GM19035 (cell line): Measurements from ENCODE around the gene CD79A.

Source experiments
- ATAC-seq: cut with Tn5 transposase; IDR thresholded peaks from one replicate; pipeline ENCODE4 v1.9.1; 2021; ENCODE audit not compliant: unreplicated experiment

The CD79A gene

GRCh38 chr19:41876847-41877832 is at the start of gene CD79A:
CD79A (plus strand) TSS chr19:41877279; CDS start chr19:41877305, 26 bp downstream.
- ATAC-seq: peak; percentile 55

GRCh38 chr19:41837981-41838708 is 38.9 kb upstream of the CD79A start:
- ATAC-seq: no peak

GRCh38 chr19:41839211-41839610 is 37.9 kb upstream of the CD79A start:
- no peak for ATAC-seq

GRCh38 chr19:41843371-41843770 is 33.7 kb upstream of the CD79A start:
- ATAC-seq: no peak

DNA sequence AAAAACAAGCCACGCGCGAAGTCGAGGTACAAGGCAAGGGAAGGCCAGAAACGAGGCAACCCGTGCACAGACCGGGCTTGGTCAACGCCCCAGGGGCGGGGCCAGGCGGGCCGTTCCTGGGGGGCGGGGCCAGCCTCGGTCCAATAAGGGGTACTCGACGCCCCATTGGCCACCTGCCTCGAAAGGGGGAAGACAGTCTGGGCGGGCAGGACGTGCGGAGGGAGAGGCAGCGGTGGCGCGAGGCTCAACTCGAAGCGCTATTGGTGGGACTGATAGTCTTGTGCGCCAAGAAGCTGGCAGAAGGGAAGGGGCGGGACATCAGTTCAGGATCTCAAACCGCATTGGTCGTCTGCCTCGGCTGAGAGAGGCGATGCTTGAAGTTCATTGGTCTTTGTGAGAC is 32.5 kb upstream of the CD79A start, which contains the start of gene LYPD4:
LYPD4 (minus strand) TSS at position 83 of the 400 bp plus-strand sequence. CDS start 5,398 bp downstream, outside the sequence.
- ATAC-seq: no peak

DNA sequence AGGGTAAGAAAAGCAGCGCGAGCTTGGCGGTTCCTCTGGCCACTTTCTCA is 32.3 kb upstream of the CD79A start, which contains the start of gene DMRTC2:
DMRTC2 (plus strand) TSS at position 42 of the 50 bp plus-strand sequence. CDS start 2,387 bp downstream, outside the sequence.
- ATAC-seq: no peak

DNA sequence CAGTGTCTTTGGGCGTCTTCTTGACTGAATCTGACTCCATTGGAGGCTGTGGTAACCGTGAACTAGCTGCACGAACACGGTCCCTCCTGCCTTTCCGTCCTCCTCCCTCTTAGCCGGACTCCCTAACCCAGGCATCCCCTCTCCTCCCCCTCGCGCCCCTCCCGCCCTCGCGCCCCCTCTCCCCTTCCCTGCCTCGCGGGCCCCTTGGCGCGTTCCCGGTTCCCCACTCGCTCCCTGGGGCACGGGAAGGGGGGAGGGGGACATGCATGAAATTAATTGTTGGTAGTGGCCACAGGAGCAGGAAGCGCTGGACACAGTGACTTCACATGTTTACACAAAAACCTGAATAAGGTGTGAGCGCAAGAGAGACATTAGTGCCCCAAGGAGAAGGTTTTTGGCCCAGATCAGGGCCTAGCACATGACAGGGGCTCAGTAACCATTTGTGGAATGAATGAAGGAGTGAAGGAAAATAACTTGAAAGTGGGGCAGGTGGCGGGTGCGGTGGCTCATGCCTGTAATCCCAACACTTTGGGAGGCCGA is 32.0 kb upstream of the CD79A start:
- ATAC-seq: no peak

DNA sequence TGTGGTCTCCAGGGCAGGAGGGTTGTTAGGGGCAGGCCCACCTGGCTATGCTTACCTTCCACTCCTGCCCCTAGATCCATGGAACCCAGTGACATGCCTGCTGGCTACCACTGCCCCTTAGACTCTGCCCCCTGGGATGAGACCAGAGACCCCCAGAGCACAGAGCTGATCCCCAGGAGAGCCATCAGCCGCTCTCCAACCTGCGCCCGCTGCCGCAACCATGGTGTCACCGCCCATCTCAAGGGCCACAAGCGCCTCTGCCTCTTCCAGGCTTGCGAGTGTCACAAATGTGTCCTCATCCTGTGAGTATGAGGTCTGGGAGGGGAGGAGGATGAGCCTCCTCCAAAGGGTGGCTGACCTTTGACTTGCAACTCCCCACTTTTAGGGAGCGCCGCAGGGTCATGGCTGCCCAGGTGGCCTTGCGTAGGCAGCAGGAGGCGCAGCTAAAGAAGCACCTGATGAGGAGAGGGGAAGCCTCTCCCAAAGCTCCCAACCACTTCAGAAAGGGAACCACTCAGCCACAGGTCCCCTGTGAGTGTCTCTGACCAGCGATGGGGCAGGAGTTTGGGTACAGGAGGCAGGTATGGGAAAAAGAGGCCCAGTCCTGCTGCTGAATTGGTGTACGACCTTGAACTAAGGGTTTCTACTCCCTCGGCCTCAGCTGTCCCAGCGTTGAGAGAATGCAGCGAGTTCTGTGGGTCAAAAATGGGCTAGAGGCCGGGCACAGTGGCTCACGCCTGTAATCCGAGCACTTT is 29.6 kb upstream of the CD79A start:
- ATAC-seq: no peak

GRCh38 chr19:41848666-41849065 is 28.4 kb upstream of the CD79A start:
- ATAC-seq: no peak

GRCh38 chr19:41849067-41849466 is 28.0 kb upstream of the CD79A start:
- ATAC-seq: no peak

GRCh38 chr19:41850381-41850780 is 26.7 kb upstream of the CD79A start:
- no peak for ATAC-seq

- no peak for ATAC-seq
Measured at GRCh38 chr19:41851456-41851855, 25.6 kb upstream of the CD79A start.

DNA sequence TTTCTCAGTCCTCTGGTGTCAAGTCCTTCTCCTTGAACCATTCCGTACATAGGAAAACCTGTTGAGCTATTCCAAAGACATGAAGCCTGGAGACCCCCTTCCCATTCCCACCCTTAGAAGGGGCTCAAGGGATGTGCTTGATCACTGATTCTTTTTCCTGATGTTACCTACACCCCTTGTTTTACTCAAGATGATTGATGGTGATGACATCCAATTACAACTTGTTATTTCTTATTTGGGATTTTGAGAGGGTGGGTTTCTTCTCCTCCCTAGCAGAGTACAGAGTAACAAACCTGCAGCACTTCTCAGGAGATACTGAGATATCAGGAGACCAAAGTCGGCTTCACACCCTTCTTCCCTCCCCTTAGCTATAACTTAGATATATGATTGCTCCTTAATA is 23.7 kb upstream of the CD79A start:
- no peak for ATAC-seq

- ATAC-seq: no peak
Measured at GRCh38 chr19:41853768-41854167, 23.3 kb upstream of the CD79A start.

GRCh38 chr19:41859213-41859617 is 17.9 kb upstream of the CD79A start:
- no peak for ATAC-seq

DNA sequence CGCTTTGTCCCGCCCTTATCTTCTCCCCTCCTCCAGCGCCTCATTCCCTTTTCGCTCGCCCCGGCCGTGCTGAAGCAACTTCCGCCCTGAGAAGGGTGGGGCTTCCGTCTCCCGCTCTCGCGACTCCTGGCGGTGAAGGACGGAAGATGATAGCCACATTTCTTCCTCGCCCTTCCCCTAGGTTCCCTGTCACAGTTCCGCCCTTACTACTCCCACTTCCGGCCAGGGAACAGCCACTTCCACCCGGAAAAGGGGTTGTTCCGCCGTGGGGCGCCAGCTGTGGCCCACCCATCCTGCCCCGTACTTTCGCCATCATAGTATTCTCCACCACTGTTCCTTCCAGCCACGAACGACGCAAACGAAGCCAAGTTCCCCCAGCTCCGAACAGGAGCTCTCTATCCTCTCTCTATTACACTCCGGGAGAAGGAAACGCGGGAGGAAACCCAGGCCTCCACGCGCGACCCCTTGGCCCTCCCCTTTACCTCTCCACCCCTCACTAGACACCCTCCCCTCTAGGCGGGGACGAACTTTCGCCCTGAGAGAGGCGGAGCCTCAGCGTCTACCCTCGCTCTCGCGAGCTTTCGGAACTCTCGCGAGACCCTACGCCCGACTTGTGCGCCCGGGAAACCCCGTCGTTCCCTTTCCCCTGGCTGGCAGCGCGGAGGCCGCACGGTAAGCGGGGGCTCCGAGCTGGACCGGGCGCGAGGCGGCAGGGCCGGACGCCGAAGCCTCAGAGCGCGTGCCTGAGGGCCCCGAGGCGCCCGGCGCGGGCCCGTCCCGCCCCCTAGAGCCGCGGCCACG is 17.3 kb upstream of the CD79A start, which contains the start of gene RPS19:
RPS19 (plus strand) TSS at position 638 of the 801 bp plus-strand sequence. CDS start 520 bp downstream, outside the sequence.
- peak; percentile 83 for ATAC-seq

DNA sequence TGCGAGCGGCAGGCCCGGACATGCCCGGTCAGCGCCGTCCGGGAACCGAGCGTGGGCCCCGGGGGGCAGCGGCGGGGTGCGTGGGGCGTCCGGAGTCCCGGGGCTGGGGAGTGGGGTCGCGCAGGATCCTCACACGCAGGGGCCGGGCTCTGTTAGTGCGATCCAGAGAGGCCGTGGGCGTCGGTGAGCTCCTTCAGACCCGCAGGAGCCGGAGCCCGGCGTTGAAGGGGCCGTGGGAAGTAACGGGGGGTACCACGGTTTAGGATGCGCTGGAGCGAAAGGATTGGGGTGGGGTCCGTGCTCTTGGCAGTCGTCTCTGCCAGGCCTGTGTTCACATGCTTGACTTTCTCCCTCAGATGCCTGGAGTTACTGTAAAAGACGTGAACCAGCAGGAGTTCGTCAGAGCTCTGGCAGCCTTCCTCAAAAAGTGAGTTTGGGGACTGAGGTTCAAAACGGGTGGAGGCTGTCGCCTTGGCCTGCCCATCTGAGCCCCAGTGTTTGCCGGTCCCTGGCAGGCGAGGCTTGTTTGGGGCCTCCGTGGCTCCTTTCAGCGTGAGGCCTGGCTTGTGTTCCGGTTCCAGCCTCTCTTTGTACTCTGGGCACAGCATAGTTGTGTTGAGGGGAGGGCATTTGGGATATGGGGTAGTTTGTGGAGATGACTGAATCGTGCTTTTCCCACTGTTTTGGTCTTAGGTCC is 16.5 kb upstream of the CD79A start:
- ATAC-seq: no peak

- ATAC-seq: no peak
Measured at GRCh38 chr19:41861116-41861768, 15.8 kb upstream of the CD79A start.

DNA sequence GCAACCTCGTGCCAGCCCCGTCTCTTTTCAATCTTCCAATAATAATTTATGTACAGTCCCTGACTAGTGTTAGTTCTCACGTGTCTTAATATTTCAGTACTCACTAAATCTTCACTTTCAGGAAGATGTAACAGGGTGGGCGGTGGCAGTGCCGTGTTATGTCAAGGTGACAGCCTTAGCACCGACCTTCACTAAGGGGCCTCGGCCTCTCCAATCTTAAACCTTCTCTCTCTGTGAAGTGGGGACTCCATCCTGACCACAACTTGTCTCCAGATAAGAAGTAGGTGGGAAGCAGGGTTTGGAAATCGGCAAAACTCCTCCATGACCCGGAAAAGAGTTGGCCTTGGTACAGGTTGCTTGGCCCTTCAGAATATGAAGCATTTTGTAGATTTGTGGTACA is 15.2 kb upstream of the CD79A start:
- no peak for ATAC-seq
